Thymus (tissue), 11 donors: ENCODE data around the gene SERPINH1. TPM values are rescaled to one million over a fixed set of nuclear protein-coding genes. Genes with fewer than 3 reads are reported as not detected.

Experiments used
- DNase-seq, 9 donors: peaks; one replicate each; pipeline ENCODE4 v3.0.0-alpha.2; 2013; ENCODE audit warnings: low spot score in 9 of 9, low read depth in 6 of 9, missing footprints in 1 of 9
- H3K27ac ChIP-seq, 2 donors: one replicate each; pipeline ENCODE4 v1.5.1; 2013; ENCODE audit warnings: control low read depth in 1 of 2, low read depth in 1 of 2, low read length in 1 of 2, mild to moderate bottlenecking in 1 of 2, moderate library complexity in 1 of 2
- H3K27me3 ChIP-seq, 2 donors: one replicate each; pipeline ENCODE4 v1.5.1; 2013; ENCODE audit warnings: low read length in 1 of 2; ENCODE audit not compliant: control insufficient read depth in 2 of 2, insufficient read depth in 1 of 2
- H3K36me3 ChIP-seq, 2 donors: one replicate each; pipeline ENCODE4 v1.5.1; 2013; ENCODE audit warnings: low read length in 1 of 2, mild to moderate bottlenecking in 1 of 2, moderate library complexity in 1 of 2; ENCODE audit not compliant: control insufficient read depth in 2 of 2, insufficient read depth in 2 of 2
- H3K4me1 ChIP-seq, 2 donors: one replicate each; pipeline ENCODE4 v1.5.1; 2013; ENCODE audit warnings: low read length in 2 of 2; ENCODE audit not compliant: control insufficient read depth in 2 of 2, insufficient read depth in 2 of 2
- H3K4me3 ChIP-seq, 2 donors: one replicate each; pipeline ENCODE4 v1.5.1; 2013; ENCODE audit warnings: low read length in 2 of 2, control low read depth in 1 of 2, mild to moderate bottlenecking in 1 of 2
- H3K9me3 ChIP-seq, 2 donors: one replicate each; pipeline ENCODE4 v1.5.1; 2013; ENCODE audit warnings: low read length in 1 of 2, mild to moderate bottlenecking in 1 of 2; ENCODE audit not compliant: control insufficient read depth in 2 of 2, insufficient read depth in 1 of 2
- WGBS: extraction: QIAGEN DNeasy Blood & Tissue Kit; methylation state at CpG from one replicate; pipeline ENCODE4 v1.1.7; 2013; 5-methylcytosine and 5-hydroxymethylcytosine counted together
- polyA plus RNA-seq: library from polyadenylated mRNA; stranded (reverse); fragments of 200-250 nt; gene quantifications from one replicate; pipeline ENCODE4 v1.2.3, GENCODE V29; 2013
- total RNA-seq: library from RNA; stranded (reverse); fragments of 120-200 nt; gene quantifications from one replicate; pipeline ENCODE4 v1.2.4, GENCODE V29; 2013
- donor health status: healthy.

Gene SERPINH1
- total and polyA plus RNA-seq, 2 donors = 41.0 to 44.4 TPM

- DNase-seq = no peak
- Histone ChIP-seq H3K27me3 (peaks cover 0 to 2% of the 10 kb centered on the region in 2 donors), H3K4me3 (no peak overlapping the region), H3K9me3 (no peaks in the 10 kb centered on the region), H3K36me3 (no peaks in the 10 kb centered on the region), H3K4me1 (no peaks in the 10 kb centered on the region), H3K27ac (no peak overlapping the region)
- 79% methylated on average over 8 of the region's 8 CpGs for WGBS
Observed at GRCh38 chr11:75602951-75603350, 40.9 kb downstream of the SERPINH1 start.

DNA sequence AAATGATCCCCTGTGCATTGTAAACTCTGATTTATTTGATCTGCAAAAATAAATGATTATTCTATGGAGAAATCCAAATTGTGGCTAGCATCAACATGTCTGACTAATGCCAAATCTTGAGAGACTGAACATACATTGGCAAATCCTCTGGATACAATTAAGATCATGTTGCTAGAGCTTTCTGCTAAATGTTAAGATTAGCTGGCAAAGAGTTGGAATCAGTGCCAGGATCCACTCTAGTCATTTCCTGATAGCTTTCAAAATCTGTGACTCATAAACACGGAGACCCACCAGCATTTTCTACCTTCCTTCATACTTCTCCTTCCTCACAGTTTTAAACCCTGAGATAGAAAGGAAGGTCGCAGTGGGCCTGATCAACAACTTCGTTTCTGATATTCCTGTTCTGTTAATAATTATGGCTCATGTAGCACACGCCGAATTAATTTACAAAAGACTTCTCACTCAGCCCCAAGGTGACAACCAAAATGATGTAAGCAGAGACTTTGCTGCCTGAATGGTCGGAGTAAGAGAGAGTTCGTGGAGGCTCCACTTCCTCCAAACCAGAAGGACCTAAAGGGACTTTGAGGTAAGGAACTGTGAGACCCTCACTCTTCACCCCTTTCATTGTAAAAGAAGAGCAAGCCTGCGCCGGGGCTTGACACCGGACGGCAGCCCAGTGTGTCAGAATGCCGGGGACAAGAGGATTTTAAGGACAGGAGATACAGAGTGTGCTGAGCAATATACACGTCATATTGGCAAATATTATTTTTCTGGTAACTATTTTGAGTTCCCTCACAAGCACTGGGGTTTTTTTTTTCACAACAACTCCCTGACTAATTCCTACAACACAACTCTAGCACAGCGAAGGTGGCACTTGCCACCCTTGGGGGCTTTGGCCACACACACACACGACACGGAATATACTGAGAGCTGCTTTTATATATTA, 42.0 kb downstream of the SERPINH1 start:
- no peak overlapping the region for H3K4me3 ChIP-seq
- no peaks in the 10 kb centered on the region for H3K9me3 ChIP-seq
- no peak overlapping the region for H3K27ac ChIP-seq
- peaks cover 0 to 2% of the 10 kb centered on the region in 2 donors for H3K27me3 ChIP-seq
- H3K4me1 ChIP-seq = no peaks in the 10 kb centered on the region
- H3K36me3 ChIP-seq = no peaks in the 10 kb centered on the region
- no peak for DNase-seq
- WGBS = 92% methylated on average over 16 of the region's 16 CpGs

- Histone ChIP-seq H3K36me3 (no peaks in the 10 kb centered on the region), H3K27ac (no peak overlapping the region), H3K9me3 (no peaks in the 10 kb centered on the region), H3K4me1 (no peaks in the 10 kb centered on the region), H3K27me3 (peaks cover 0 to 2% of the 10 kb centered on the region in 2 donors), H3K4me3 (no peak overlapping the region)
- whole genome bisulfite sequencing = 92% methylated on average over 8 of the region's 8 CpGs
- no peak for DNase-seq
Observed at GRCh38 chr11:75606099-75606498, 44.0 kb downstream of the SERPINH1 start.

- no peak for DNase-seq
- Histone ChIP-seq H3K4me3 (no peak overlapping the region), H3K36me3 (no peaks in the 10 kb centered on the region), H3K9me3 (no peaks in the 10 kb centered on the region), H3K4me1 (no peaks in the 10 kb centered on the region), H3K27me3 (no peaks in the 10 kb centered on the region), H3K27ac (no peak overlapping the region)
- WGBS = 90% methylated on average over 3 of the region's 3 CpGs
Observed at GRCh38 chr11:75611823-75612222, 49.8 kb downstream of the SERPINH1 start.

DNA sequence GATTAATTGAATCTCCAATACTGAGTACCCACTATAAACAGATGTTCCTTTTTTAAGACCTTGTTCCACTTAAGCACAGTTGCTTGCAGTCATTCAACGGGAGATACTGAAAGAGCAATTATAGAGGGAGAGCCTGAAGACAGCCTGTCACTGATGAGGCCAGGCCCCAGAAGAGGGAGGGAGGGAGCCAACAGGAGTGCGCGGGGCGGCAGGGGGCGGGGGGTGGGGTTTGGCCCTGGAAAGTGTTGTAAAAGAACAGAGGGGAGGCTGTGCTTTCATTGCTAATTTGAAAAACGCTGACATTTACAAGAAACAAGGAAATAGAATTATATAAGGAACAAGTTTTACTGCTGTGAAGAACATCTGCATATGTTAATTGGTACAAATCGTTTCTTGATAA, 53.7 kb downstream of the SERPINH1 start:
- H3K27me3 ChIP-seq = no peaks in the 10 kb centered on the region
- DNase-seq = no peak
- H3K4me3 ChIP-seq = no peak overlapping the region
- H3K36me3 ChIP-seq = no peaks in the 10 kb centered on the region
- 88% methylated on average over 7 of the region's 7 CpGs for WGBS
- no peaks in the 10 kb centered on the region for H3K4me1 ChIP-seq
- peaks cover 0 to 2% of the 10 kb centered on the region in 2 donors for H3K9me3 ChIP-seq
- no peak overlapping the region for H3K27ac ChIP-seq

DNA sequence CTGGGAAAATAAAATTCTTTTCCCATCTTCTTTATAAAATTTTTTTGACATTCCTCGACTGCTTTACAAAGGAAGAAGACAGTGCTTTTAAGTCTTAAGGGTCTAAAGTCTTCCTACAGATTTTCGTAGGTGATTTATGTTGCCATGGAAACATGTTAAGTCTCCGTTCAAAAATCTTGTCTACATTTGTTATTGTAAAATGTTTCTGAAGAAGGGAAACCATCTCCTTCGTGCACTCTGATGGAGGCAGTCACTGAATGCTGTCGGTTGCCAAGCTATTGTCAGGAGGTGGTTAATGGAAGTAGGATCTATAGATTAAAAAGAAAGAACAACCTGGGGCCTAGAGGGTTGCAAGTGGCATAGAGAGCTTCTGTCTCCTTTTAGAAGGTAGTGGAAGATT, 54.2 kb downstream of the SERPINH1 start:
- no peaks in the 10 kb centered on the region for H3K27me3 ChIP-seq
- H3K36me3 ChIP-seq = no peaks in the 10 kb centered on the region
- H3K9me3 ChIP-seq = peaks cover 0 to 2% of the 10 kb centered on the region in 2 donors
- H3K4me1 ChIP-seq = no peaks in the 10 kb centered on the region
- H3K27ac ChIP-seq = no peak overlapping the region
- no peak overlapping the region for H3K4me3 ChIP-seq
- 90% methylated on average over 5 of the region's 5 CpGs for WGBS
- DNase-seq = no peak

Other genes starting within 250 kb of the SERPINH1 start
- gene ARRB1, start 210.6 kb upstream of the SERPINH1 start, total RNA-seq = 11.1 TPM
- 4.1 TPM for gene ARRB1, start 210.6 kb upstream of the SERPINH1 start, polyA plus RNA-seq
- 4,078 TPM for gene RPS3, start 162.7 kb upstream of the SERPINH1 start, total RNA-seq
- gene RPS3, start 162.7 kb upstream of the SERPINH1 start, polyA plus RNA-seq = 3,302 TPM
- 0.57 TPM for gene KLHL35, start 129.1 kb upstream of the SERPINH1 start, total RNA-seq
- gene KLHL35, start 129.1 kb upstream of the SERPINH1 start, polyA plus RNA-seq = 1.0 TPM
- gene GDPD5, start 36.3 kb upstream of the SERPINH1 start, total RNA-seq = 3.1 TPM
- 25.3 TPM for gene GDPD5, start 36.3 kb upstream of the SERPINH1 start, polyA plus RNA-seq
- 1.3 TPM for gene MAP6, start 106.8 kb downstream of the SERPINH1 start, total RNA-seq
- 1.3 TPM for gene MAP6, start 106.8 kb downstream of the SERPINH1 start, polyA plus RNA-seq
- gene MOGAT2, start 155.6 kb downstream of the SERPINH1 start, total RNA-seq = 0.14 TPM
- gene MOGAT2, start 155.6 kb downstream of the SERPINH1 start, polyA plus RNA-seq = 0.27 TPM
- gene DGAT2, start 206.5 kb downstream of the SERPINH1 start, total RNA-seq = 8.5 TPM
- gene DGAT2, start 206.5 kb downstream of the SERPINH1 start, polyA plus RNA-seq = 5.3 TPM